ACC112 (cell line): ENCODE measurements around the gene FCRL6.

Experiments used
- H2AFZ ChIP-seq: fragments of 200-600 bp; sonication (generic); one replicate; pipeline ENCODE4 v1.6.0; 2017; ENCODE audit warnings: antibody characterized with exemption, low read length; ENCODE audit not compliant: unreplicated experiment
- H3K27ac ChIP-seq: fragments of 200-600 bp; sonication (generic); 2 replicates; pipeline ENCODE4 v1.5.1; 2014; ENCODE audit warnings: low read depth, mild to moderate bottlenecking, antibody characterized with exemption, low read length, moderate library complexity
- H3K27me3 ChIP-seq: fragments of 200-600 bp; sonication (generic); 2 replicates; pipeline ENCODE4 v1.6.1; 2014; ENCODE audit warnings: mild to moderate bottlenecking, antibody characterized with exemption, low read length, moderate library complexity, mixed read lengths; ENCODE audit not compliant: insufficient read depth
- H3K36me3 ChIP-seq: fragments of 200-600 bp; sonication (generic); 2 replicates; pipeline ENCODE4 v1.6.1; 2016; ENCODE audit warnings: mild to moderate bottlenecking, antibody characterized with exemption, low read length, moderate library complexity, mixed read lengths; ENCODE audit not compliant: insufficient read depth
- H3K4me1 ChIP-seq: fragments of 200-600 bp; sonication (generic); one replicate; pipeline ENCODE4 v1.6.1; 2016; ENCODE audit warnings: low read length, mixed read lengths; ENCODE audit not compliant: insufficient read depth, unreplicated experiment, control insufficient read depth
- H3K4me3 ChIP-seq: fragments of 200-600 bp; sonication (generic); 2 replicates; pipeline ENCODE4 v1.5.1; 2014; ENCODE audit warnings: mild to moderate bottlenecking, low read depth, low read length
- H3K79me2 ChIP-seq: fragments of 200-600 bp; sonication (generic); one replicate; pipeline ENCODE4 v1.6.0; 2016; ENCODE audit warnings: low read length; ENCODE audit not compliant: control insufficient read depth, unreplicated experiment, insufficient read depth

FCRL6 gene

DNA sequence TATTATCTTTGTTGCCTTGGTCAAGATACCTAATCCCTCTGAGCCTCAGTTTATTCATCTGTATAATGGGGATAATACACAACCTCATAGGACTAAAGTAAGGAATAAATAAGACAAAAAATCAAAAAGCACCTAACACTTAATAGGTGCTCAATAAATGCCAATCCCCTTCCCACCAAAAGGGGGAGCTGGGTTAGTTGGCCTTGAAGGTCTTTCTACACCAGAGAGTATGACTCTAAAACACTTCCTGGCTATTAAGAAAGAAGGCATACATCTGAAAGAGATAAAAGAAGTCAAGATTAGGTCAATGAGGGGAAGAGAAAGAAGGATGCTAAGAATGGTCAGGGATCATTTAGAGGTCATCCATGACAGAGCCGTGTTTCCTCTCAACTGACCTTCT lies 49.2 kb downstream of the FCRL6 start:
- Histone ChIP-seq H2AFZ (no peak overlapping the region), H3K36me3 (no peaks in the 10 kb centered on the region), H3K79me2 (no peaks in the 10 kb centered on the region), H3K4me3 (no peak overlapping the region), H3K27me3 (no peaks in the 10 kb centered on the region), H3K4me1 (peaks cover 33% of the 10 kb centered on the region), H3K27ac (no peak overlapping the region)

DNA sequence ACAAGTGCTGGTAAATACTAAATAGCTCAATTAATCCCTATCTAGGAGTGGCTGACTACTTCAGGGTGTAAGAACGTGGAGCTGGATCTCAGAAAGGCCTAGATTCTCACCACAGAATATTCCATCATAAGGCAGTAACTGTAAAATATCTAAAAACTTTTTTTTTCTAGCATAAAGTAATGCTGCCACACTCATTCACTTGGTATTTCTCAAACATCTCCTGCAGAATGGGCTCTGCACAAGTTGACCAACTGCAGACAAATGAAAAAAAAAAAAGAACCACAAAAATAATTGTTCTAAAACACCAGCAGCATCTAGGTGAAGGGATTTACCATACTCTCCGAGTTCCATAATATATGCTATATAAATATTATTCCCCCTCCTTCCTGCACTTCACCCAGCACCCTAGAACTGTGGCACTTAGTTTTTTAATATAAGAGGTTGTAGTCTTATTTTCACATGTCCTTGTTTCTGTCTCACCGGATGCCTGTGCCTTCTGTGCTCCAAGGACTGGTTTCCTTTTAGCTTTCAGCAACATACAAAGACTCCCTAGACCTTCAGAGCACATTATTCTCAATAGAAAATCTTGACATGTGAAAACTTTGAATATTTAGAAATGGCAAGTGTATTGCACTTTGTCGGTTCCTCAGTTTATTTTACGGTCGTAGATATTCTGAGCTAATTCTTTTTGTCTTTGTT lies 51.4 kb downstream of the FCRL6 start:
- H2AFZ ChIP-seq = no peak overlapping the region
- H3K27ac ChIP-seq = peak overlapping the region; percentile 85
- H3K4me1 ChIP-seq = peaks cover 37% of the 10 kb centered on the region
- H3K4me3 ChIP-seq = peak overlapping the region; percentile 89
- no peaks in the 10 kb centered on the region for H3K27me3 ChIP-seq
- H3K79me2 ChIP-seq = no peaks in the 10 kb centered on the region
- H3K36me3 ChIP-seq = no peaks in the 10 kb centered on the region

DNA sequence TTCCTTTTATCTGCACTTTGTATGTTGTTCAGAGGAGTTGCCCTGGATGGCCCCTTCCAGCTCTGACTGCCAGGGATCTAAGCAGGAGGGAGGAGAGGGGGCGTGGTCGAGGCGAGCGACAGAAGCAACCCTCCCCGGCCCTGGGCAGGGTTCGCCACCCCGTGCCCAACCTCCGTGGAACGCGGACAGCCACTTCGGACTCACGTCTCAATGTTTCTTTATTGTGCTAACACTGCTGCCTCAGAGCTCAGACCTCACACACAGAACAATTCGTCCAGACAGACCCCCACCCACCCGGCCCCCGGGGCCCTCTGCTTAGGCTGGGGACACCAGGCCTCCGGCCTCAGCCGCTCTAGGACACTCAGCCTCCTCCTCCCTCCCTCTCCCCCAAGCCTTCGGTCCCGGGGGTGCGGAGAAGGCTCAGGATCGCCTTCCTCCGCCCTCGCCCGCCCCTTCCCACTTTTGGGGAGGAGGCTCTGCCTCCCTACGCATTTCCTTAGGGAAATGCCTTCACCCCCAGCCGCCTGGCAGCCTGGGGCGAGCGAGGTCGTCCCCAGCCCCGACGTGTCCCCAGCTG lies 52.0 kb downstream of the FCRL6 start:
- Histone ChIP-seq H3K79me2 (no peaks in the 10 kb centered on the region), H3K4me1 (peaks cover 35% of the 10 kb centered on the region), H2AFZ (peak overlapping the region; percentile 63), H3K27me3 (no peaks in the 10 kb centered on the region), H3K27ac (peak overlapping the region; percentile 85), H3K4me3 (peak overlapping the region; percentile 89), H3K36me3 (no peaks in the 10 kb centered on the region)

DNA sequence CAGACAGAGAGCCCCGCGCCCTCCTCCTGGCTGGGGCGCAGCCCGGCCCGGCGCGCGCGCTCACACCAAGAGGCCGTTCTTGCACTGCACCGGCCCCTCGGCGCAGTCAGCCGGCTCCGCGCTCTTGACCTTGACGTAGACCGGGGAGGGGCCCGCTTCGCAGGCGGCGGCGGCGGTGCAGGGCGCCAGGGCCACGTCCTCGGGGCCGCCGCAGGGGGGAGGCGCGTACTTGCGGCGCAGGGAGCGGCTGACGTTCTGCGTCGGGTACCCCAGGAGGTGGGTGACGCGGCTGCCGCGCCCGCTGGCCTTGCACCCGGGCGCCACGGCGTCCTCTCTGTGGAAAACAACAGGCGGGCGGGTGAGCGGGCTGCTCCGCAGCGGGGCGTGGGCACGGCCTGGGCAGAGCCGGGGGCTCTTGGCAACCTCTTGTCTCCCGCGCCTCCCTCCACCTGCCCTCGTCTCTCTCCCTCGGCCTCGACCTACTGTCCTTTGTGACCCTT lies 52.6 kb downstream of the FCRL6 start:
- Histone ChIP-seq H3K27ac (peak overlapping the region; percentile 85), H2AFZ (peak overlapping the region; percentile 63), H3K4me3 (peak overlapping the region; percentile 89), H3K36me3 (no peaks in the 10 kb centered on the region), H3K79me2 (no peaks in the 10 kb centered on the region), H3K4me1 (peaks cover 29% of the 10 kb centered on the region), H3K27me3 (no peaks in the 10 kb centered on the region)

DNA sequence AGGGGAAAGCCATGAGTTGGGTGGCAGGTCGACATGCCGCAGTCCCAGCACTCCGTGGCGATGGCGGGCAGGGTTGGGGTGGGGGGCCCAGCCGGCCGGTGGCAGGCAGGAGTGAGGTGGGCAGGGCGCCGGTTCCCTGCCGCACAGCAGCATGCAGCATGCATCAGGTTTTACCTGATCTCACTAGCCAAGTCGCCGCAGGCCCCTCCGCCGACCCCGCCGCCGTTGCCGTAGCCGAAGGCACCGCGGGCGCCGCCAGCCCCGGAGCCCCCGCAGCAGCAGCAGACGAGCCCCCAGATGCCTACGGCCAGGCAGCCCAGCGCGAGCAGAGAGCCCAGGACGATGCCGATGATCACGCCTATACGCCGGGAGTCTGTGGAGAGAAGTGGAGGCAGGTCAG lies 53.5 kb downstream of the FCRL6 start:
- Histone ChIP-seq H3K27me3 (no peaks in the 10 kb centered on the region), H3K4me1 (peaks cover 20% of the 10 kb centered on the region), H3K36me3 (no peaks in the 10 kb centered on the region), H3K79me2 (no peaks in the 10 kb centered on the region), H3K27ac (no peak overlapping the region), H2AFZ (no peak overlapping the region), H3K4me3 (peak overlapping the region; percentile 89)

DNA sequence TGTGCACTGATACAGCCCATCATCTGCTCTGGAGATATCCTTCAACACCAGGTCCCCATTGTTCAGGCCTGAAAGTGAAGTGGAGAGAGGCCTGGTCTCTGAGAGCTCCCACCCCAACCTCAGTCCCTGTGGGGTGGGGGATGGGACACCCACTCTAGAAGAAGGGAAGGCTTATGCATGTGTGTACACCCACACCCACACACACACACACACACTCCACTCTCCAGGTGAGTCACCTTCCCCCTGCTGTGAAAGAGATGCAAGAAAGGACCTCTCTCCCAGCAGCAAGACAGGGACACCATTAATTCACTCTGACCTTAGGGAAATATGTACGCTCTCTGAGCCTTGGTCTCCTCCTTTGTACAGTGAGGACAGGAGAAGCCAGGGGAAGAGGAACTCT lies 54.4 kb downstream of the FCRL6 start:
- no peaks in the 10 kb centered on the region for H3K79me2 ChIP-seq
- H3K4me3 ChIP-seq = no peak overlapping the region
- no peaks in the 10 kb centered on the region for H3K36me3 ChIP-seq
- no peak overlapping the region for H3K27ac ChIP-seq
- H3K4me1 ChIP-seq = peaks cover 20% of the 10 kb centered on the region
- no peak overlapping the region for H2AFZ ChIP-seq
- no peaks in the 10 kb centered on the region for H3K27me3 ChIP-seq

DNA sequence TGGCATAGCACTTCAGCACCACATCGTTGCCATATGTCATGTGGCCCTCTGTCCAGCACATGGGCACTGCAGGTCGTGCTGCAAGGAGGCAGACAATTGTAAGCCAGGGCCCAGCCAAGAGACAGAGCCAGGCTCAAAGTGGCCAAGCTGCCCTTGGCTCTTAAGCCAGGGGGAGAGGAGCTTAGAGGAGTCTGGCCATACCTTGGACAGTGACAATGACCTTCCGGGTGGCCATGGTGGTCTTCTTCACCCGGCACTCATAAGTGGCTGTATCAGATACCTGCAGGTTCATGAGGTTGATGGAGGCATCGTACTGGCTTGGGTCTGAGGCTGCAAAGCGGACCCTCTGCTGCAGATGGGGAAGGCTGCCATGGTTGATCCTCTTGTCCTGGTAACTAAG lies 55.7 kb downstream of the FCRL6 start:
- H3K4me3 ChIP-seq = no peak overlapping the region
- no peak overlapping the region for H3K27ac ChIP-seq
- H3K27me3 ChIP-seq = no peaks in the 10 kb centered on the region

DNA sequence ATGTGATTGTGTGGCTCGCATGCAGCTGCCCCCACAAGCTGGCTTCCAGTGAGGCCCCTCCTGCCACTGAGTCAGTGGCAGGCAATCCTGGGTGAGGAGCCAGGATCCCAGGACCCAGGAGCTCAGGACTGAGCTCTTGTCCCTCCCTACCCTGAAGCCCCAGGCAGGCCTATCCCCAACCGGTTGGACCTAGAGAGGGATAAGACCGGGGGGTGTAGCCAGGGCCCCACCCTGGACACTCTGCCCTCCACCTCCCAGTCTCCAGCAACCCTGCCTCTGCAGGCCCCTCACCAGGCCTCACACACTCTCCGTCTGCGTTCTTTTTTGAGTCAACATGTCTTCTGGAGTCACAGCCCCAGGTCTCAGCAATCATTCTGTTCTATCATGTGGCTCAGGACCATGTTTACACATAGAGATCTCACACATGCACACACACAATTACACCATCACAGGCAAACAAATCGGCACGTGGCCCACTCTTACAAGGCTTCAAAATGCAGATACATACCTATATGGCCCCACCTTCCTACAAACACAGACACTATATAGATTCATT lies 57.7 kb downstream of the FCRL6 start:
- Histone ChIP-seq H3K27me3 (no peaks in the 10 kb centered on the region), H3K36me3 (no peaks in the 10 kb centered on the region), H3K4me3 (no peak overlapping the region), H3K27ac (no peak overlapping the region), H3K4me1 (peaks cover 5% of the 10 kb centered on the region), H2AFZ (no peak overlapping the region), H3K79me2 (no peaks in the 10 kb centered on the region)

More for the DNA sequence above, 55.7 kb downstream of the FCRL6 start:
- Histone ChIP-seq H3K79me2 (no peaks in the 10 kb centered on the region), H2AFZ (no peak overlapping the region), H3K36me3 (no peaks in the 10 kb centered on the region), H3K4me1 (peaks cover 14% of the 10 kb centered on the region)

DNA sequence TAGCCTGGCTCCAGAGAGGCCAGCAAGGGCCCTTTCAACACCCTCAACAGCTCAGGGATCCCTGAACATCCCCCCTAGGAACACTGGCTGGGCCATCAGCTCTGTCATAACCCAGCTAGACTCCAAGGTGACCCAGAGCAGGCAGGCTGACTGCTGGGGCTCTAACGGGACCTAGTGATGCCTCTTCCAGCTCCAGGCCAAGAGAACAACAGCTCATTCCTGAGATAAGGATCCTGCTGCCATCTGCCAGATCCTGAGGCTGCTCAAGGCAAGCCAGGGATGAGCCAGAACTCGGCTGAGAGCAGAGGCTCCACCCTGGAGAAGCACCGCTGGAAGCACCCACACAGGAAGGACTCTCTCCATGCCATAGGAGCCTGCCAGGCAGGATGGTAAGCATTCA lies 58.3 kb downstream of the FCRL6 start:
- no peak overlapping the region for H2AFZ ChIP-seq
- H3K79me2 ChIP-seq = no peaks in the 10 kb centered on the region
- H3K4me1 ChIP-seq = peaks cover 5% of the 10 kb centered on the region
- H3K27ac ChIP-seq = no peak overlapping the region
- H3K4me3 ChIP-seq = no peak overlapping the region
- H3K36me3 ChIP-seq = no peaks in the 10 kb centered on the region
- no peaks in the 10 kb centered on the region for H3K27me3 ChIP-seq

DNA sequence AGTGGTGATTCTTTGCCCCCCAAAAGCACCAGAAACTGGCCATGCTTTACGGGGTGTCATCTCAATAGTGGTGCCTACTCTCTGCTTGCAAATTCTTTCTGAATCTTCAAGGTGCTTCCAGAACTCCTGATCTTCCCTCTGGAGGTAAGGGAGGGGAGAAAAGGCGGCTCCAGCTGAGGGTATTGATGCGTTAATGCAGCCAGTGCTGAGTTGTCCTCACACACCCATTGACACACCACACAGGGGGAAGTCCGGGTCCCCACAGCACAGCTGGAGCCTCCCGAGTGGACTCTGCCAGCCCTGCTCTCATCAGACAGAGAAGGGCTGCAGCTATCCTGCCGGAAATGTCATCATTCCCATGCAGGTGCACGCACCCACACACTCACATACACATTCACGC lies 59.1 kb downstream of the FCRL6 start:
- no peak overlapping the region for H2AFZ ChIP-seq
- no peak overlapping the region for H3K4me3 ChIP-seq
- H3K36me3 ChIP-seq = no peaks in the 10 kb centered on the region
- H3K79me2 ChIP-seq = no peaks in the 10 kb centered on the region
- H3K4me1 ChIP-seq = peaks cover 5% of the 10 kb centered on the region
- no peak overlapping the region for H3K27ac ChIP-seq
- no peaks in the 10 kb centered on the region for H3K27me3 ChIP-seq

DNA sequence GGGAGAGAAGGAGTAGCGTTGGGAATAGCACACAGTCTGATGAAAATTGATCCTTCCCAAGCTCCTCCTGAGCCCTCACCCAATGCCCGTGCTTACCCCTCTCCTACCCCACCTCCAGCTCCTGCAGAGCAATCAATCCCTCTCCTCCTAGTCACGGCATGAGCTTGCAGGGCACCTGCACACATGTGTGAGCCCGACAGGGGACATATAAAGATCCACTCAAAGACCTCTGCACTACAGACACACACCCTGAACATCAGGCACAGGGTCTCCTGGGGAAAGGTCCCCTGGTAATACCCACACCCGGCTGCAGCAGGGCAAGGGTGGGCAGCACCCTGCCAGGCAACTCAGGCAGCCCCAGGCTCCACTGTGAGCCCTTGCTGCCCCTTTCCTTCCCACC lies 59.9 kb downstream of the FCRL6 start:
- no peak overlapping the region for H2AFZ ChIP-seq
- no peaks in the 10 kb centered on the region for H3K36me3 ChIP-seq
- no peaks in the 10 kb centered on the region for H3K79me2 ChIP-seq
- no peaks in the 10 kb centered on the region for H3K4me1 ChIP-seq
- H3K4me3 ChIP-seq = no peak overlapping the region
- no peak overlapping the region for H3K27ac ChIP-seq
- no peaks in the 10 kb centered on the region for H3K27me3 ChIP-seq
